GM21515 (cell line): ENCODE results near the gene CRTC1.
"Not testable (repeated sequence)": the region's sequence is repeated elsewhere in the genome, so short reads cannot be mapped to it uniquely, and the experiment has no call there.

Source experiments
- ATAC-seq: cut with Tn5 transposase; IDR thresholded peaks from one replicate; pipeline ENCODE4 v1.9.1; 2021; ENCODE audit not compliant: unreplicated experiment

CRTC1 gene

GRCh38 chr19:18668744-18669523, 14.5 kb upstream of the CRTC1 start:
- no peak for ATAC-seq

DNA sequence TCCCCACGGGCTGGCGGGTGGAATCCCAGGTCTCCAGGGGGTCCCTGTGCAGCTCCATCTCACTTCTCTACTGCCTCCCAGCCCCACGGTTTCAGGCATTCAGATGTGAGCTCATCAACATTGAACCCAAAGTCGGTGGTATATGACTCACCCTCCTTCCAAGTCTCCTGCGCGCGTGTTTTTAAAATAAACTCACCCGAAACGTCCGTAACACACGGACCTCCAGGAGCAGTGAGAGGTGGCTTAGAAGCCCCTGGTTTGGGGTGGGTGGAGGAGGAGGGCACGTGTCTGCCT, 14.0 kb upstream of the CRTC1 start:
- no peak for ATAC-seq

DNA sequence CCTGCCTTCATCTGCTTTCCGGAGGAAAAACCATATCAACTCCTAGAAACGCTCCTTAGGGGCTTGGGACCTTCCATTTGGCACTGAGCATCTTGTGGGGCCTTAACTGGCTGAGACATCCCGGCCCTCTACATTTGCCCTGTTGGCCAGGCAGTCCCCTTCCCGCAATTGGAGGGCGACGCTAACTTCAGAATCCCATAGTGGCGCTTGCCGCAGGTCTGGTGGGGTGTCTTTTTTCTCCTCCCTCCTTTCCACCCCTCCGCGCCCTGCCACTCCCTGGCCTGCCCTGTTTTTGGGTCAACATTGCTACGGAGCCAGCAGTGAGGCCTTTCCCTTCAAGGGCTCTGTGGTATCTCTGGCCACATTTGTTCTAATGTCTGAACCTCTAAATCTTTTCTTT, 13.6 kb upstream of the CRTC1 start:
- no peak for ATAC-seq

- ATAC-seq, result no peak
Measured at GRCh38 chr19:18670312-18670711, 13.2 kb upstream of the CRTC1 start.

- no peak for ATAC-seq
Measured at GRCh38 chr19:18671303-18672043, 12.0 kb upstream of the CRTC1 start.

DNA sequence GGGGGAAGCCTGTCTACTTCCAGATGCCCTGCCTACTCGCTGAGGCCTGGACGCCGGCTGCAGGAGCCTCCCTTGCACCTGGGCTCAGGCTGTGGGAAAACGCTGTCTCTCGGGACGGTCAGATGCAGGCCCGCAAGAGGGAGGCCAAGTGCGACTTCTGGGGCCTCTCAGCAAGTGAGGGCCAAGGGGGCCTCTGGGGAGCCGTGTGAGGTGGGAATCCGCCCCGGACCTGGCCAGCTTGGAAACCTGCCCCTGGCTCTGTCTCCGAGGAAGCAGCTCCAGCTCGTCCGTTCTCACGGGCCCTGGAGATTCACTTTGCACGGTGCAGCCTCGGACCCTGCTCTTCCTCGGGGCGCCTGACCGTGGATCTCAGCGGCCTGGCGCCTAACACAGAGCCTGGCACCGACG, 11.4 kb upstream of the CRTC1 start:
- no peak for ATAC-seq

DNA sequence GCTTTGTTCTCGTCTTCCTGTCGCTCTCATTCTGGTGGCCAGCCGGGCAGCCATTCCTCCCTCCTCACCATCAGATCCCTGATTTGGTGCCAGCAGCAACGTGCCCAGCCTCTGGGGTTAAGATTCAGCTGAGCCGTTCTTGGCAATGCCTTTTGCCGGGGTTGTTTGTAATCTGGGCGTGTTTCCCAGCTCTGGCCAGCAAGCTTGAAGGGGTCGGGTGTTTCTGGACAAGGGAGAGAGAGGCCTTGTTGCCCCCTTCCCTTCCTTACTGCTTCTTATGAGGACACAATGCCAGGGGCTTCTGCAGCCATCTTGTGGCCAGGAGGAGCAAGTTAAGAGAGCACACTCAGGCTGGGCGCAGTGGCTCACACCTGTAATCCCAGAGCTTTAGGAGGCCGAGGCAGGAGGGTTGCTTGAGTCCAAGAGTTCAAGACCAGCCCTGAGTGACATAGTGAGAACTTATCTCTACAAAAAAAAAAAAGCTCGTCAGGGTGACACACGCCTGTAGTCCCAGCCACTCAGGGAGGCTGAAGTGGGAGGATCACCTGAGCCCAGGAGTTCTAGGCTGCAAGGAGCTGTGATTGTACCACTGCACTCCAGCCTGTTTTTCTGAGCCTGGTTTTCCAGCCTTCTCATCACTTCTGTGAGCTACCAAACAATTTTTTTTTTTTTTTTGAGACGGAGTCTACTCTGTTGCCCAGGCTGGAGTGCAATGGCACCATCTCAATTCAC, 10.7 kb upstream of the CRTC1 start:
- ATAC-seq, result no peak

DNA sequence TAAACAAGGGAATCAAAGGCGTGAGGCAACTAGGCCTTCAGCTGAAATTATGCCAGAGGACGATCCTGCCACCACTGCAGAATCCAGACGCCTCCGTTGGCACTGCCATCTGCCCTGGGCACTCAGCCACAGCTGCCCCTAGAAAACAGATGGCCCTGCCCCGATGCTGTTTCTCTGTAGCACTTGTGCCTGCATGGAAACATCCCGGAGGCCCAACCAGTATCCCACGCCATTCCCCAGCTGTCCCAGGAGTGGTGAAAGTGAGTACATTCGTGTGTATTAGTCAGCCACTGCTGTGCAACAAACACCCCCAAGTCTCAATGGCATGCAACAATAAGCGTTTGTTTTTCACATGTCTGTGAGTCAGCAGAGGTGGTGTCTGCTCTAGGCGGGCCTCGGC, 8.9 kb upstream of the CRTC1 start:
- ATAC-seq, result no peak

DNA sequence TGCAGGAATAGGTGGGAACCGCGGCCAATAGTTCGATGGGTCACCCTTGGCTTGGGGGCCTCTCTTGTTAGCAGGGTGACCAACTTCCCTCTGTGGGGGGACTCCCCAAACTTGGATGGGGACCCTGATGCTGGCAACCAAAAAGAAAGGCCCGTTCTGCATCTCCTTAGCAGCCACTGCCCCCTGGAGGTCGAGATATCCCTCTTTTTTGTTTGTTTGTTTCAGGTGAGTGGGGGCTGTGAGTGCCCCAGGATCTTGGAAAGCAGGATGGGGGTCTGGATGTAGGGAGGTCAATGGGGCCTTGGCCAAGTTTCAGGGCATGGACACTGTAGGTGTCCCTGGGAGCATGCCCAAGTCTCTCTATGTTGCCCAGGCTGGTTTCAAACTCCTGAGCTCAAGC, 7.7 kb upstream of the CRTC1 start:
- ATAC-seq, result no peak

DNA sequence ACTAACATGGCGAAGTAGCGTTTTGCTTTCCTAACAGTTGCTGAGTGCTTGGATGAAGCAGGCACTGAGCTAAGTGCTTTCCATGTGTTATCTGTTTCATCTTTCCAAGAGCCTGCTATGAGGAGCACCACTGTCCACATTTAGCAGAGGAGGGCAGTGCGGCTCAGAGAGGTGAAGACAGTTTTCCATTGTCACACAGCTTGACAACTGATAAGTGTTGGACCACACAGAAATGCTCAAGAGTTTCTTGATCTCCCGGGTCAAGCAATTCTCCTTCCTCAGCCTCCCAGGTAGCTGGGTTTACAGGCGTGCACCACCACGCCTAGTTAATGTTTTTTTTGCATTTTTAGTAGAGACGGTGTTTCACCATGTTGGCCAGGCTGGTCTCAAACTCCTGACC, 6.8 kb upstream of the CRTC1 start:
- no peak for ATAC-seq

DNA sequence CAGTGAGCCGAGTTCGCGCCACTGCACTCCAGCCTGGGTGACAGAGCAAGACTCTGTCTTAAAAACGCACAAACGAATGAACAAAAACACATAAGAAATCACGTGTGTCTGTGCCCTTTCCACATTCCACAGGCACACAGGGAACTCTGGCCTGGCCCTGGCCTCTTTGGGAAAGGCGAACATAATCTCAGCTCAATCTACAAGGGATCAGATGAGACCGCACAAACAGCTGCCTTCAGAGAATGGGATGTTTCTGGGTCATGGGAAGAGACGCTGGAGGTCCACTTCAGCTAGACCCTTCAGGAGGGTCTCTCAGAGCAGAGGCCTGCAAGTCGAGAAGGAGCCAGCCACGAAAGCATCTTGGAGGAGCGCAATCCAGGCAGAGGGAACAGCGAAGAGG, 6.3 kb upstream of the CRTC1 start:
- ATAC-seq, result no peak

GRCh38 chr19:18680148-18680547, 3.3 kb upstream of the CRTC1 start:
- not testable (repeated sequence) for ATAC-seq

- ATAC-seq, result no peak
Measured at GRCh38 chr19:18682807-18683108, 722 bp upstream of the CRTC1 start.

DNA sequence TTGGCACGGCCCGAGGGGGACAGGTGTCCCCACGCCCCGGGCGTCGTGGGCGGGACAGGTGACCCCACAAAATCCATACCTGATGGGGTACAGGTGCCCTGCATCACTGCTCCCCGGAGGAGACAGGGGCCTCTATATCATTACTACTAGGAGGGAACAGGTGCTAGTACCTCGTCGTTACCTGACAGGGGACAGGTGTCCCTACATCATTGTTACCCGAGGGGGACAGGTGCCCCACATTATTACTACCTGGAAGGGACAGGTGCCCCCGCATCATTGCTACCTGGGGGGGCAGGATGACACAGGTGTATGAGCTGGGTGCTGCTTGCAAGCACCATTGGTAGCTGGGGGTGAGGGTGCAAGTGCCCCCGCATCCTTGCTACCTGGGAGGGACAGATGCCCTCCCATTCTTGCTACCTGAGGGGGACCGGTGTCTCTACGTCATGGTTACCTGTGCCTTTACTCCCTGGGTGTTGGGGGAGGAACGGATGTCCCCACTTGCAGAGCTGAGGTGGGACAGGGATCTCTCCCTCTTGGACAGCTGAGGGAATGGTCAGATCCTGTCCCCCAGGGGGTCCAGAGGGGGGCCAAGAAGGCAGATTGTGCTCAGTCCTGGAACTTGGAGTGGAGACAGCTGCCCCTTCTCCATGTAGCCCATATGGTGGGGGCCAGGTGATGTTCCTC, 620 bp downstream of the CRTC1 start:
- ATAC-seq, result peak; percentile 18

GRCh38 chr19:18684642-18684993, 1.1 kb downstream of the CRTC1 start:
- ATAC-seq, result no peak

GRCh38 chr19:18685597-18686190, 2.2 kb downstream of the CRTC1 start:
- ATAC-seq, result no peak

DNA sequence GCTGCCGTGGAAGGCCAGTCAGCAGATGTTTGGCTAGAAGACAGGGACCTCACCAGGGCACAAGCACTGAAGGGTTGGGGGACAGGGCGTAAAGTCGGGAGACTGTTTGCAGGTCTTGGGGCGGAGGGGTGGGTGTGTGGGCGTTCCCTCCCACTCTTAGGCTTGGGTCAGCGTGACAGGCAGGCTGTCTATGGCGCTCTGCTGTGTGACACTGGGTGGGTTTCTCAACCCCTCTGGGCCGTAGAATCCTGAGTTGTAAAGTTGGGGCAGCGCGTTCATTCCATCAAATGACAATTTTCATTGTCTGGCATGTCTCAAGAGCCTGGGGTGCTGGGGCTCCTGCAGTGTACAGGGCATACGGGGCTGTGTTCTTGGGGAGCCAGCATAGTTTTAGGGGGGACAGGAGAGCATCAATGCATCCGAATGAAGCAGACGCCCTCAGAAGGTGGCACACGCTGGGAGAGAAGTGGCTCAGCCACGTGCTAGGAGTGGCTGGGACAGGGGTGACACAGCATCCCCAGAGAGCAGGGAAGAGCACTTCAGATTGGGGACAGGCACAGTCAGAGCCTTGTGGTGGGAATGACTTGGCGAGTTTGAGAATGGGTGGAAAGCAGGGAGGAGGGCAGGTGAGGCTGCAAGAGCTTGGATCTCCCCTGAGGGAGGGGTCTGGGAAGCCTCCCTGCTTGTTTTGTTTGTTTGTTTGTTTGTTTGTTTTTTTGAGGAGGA, 4.4 kb downstream of the CRTC1 start:
- ATAC-seq, result no peak

DNA sequence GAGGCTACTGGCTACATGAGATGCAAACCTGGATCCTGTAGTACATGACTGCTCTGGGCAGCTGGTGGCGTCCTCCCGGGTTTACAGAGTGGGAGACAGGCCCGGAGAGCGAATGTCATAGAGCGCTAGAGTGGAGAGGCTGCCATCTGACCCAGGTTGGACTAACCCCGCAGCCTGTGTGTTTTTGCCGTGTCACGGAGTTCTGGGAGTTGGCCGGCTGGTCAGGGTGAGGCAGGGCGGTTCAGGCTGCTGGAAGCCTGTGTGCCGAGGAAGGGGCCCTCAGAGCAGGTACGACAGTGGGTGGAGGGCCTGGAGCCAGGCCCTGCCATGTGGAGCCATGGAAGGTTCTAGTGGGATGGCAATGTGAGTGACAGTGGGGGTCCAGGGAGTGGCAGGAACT, 12.5 kb downstream of the CRTC1 start:
- ATAC-seq, result no peak

GRCh38 chr19:18697680-18698079, 14.2 kb downstream of the CRTC1 start:
- no peak for ATAC-seq

DNA sequence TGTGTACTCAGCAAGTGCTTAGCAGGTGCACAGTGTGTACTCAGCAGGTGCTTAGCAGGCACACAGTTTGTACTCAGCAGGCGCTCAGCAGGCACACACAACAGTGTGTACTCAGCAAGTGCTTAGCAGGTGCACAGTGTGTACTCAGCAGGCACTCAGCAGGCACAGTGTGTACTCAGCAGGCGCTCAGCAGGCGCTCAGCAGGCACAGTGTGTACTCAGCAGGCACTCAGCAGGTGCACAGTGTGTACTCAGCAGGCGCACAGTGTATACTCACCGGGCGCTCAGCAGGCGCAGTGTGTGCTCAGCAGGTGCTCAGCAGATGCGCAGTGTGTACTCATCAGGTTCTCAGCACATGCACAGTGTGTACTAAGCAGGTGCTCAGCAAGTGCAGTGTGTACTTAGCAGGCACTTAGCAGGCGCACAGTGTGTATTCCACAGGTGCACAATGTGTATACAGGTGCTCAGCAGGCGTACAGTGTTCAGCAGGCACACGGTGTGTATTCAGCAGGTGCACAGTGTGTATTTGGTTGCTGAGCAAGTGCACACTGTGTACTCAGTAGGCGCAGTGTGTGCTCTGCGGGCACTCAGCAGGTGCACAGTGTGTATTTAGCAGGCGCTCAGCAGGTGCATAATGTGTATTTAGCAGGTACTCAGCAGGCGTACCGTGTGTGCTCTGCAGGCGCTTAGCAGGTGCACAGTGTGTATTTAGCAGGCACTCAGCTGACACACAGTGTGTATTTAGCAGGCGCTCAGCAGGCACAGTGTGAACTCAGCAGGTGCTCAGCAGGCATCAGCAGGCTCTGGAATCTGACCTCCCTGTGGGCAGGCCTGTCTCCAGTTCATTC, 15.1 kb downstream of the CRTC1 start:
- no peak for ATAC-seq
